NOMO-1 treated with dmso at 0.1 percent for 144 hours (cell line): ENCODE results near the gene IMPDH1.

Experiments
- DNase-seq: peaks from one replicate; lab custom pipeline; 2025; ENCODE audit not compliant: unreplicated experiment; lab: John Stamatoyannopoulos, UW

The IMPDH1 gene

DNA sequence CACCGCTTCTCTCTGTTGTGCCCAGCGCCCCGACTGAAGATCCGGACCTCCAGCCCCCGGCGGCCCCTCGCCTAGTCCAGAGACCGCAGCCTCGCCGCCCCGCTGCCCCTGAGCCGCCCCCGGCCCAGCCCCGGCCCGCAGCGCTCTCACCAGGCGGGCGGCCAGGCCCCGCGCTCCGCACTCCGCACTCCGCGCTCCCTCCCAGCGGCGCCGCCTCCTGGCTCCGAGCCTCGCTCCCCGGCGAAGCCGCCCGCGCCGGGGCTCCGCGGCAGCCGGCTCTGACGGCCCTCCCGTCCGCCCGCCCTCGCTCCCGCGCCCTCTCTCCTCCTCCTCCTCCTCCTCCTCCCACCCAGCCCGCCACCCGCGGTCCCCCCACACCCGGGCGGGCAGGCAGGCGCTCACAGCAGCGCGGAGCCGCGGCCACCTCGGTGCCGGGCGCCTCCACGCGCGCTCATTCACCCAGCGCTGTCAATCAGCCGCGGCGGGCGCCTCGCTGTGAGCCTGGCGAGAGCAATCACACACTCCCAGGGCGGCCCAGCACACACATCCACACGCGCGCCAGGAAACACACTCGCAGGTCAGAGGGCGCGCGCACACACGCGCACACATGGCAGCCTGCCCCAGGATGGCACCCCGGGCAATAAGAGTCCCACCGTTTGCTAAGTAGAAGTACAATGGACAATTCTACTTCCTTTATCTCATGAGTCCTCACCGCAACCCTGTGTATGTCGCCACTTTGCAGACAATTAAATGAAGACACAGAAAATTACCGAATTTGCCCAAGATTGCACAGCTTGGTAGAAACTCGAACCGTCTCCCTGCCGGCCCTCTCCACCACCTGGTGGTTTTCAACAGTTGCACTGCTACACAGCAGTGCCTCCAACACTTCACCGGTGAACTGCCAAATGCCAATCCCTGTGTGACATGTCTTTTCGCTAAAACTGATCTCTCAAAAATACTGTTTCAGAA, 48.1 kb downstream of the IMPDH1 start, which contains the start of gene PRRT4:
TSS of gene PRRT4 (minus strand) at position 280 of the 969 bp plus-strand sequence.
- peak; percentile 39 for DNase-seq

DNA sequence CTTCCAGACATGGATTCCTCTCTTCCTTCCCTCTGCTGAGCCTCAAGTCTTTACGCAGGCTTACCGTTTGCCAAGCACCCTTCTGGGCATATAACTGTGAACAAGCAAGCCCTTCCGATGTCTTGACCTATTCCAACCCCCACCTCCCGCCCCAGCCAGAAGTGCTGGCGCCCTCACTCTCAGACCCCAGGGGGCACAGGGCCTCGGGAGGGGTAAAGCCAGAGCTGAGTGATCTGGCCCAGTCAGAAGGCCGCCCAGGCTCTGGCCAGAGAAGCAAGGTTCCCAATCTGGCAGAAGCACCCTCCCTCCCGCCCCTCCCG, 49.5 kb downstream of the IMPDH1 start:
- DNase-seq: no peak

DNA sequence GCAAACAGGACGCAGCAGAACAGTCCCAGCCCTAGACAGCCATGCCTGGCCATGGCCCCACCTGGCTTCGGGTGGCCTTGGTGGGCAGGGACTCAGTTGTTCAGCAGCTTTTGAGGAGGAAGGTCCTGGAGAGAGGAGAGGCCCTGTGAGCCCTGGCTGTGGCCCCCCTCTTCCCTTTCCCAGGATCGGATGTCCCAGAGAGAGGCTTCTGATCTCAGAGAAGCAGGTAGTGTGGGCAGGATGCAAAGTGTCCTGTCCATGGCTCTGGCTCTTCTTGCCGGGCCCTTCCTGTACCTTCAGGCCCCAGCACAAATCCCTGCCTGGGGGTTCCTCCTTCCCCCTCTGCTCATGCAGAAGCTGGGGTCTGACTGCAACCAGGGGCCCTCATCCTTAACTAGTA, 49.8 kb downstream of the IMPDH1 start:
- DNase-seq: no peak

DNA sequence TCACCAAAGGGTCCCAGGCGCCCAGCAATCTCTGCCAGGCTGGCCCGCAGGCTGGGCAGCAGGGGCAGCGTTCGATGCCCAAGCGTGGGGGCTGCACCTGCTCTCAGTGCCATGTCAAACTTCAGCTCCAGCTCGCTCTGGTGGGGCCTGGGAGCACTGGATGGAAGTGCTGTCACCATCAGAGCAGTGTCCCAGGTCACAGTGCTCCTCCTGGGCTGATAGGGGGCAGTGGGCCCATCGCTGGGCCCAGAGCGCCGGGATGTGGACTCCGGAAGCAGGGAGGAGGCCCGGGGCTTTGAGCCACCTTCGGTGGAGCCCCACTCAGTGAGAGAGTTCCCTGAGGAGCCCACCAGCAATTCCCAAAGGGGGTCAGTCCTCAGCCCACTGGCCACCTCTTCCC, 50.4 kb downstream of the IMPDH1 start:
- no peak for DNase-seq

DNA sequence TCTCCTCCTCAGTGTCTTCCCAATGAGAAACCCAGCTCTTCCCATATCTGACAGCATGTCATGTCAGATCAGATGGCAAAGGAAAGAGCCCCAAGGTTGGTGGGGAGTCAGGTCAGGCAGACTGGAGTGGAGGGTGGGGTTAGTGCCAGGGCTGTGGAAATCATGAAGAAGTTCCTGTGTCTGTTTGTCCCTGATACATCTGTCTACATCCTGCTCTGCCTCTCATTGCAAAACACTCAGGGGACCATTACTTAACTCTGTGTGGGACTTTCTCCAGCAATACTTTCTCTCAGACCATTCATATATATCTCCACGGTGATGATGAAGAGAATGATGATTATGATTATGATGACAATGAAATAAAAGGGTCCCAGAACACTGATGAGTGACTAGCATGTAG, 51.5 kb downstream of the IMPDH1 start:
- no peak for DNase-seq

DNA sequence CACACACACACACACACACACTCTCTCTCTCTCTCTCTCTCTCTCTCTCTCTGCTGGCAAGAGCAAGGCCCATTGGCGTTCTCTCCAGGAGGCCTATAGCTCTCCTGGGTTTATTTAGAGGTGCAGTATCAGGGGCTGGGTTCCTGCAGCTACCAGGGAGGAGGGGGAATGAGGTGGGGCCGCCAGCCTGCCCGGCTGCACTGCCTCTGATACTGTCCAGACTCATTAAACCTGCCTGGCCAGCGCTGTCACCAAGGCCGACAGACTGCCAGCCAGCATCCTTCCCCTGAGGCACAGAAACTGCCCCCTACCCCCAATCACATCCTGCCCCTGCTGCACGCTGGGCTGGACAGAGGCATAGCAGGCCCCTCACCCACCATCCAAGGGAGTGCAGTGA, 52.6 kb downstream of the IMPDH1 start:
- no peak for DNase-seq

DNA sequence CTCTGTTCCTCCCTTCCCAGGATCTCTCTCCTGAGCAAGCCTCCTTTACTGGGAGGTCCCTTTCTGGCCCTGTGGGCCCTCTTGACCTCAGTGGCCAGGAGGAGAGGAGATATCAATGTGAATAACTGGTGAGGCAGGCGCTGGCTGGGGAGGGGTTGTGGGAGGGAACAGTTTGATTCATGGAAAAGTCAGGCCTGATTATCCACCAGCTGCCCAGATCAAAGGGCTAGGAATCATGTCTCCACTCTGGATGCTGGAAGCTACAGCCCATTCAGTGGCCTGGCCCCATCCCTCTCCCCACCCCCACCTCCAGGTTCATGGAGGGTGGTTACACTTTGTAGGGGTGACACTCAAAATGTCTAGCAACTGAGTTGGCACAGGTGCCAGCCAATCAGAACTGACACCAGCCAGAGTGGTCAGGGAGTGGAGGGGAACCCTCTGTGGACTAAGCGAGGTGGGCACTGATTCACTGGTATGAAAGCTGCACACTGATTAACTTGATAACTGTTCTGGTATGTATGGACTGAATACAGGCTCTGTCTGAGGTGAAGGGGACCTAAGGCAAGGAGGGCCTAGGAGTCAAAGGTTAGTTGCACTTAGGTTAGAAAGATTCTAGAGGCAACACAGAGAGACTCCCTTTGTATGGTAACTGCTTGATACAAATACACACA, 53.1 kb downstream of the IMPDH1 start:
- no peak for DNase-seq

DNA sequence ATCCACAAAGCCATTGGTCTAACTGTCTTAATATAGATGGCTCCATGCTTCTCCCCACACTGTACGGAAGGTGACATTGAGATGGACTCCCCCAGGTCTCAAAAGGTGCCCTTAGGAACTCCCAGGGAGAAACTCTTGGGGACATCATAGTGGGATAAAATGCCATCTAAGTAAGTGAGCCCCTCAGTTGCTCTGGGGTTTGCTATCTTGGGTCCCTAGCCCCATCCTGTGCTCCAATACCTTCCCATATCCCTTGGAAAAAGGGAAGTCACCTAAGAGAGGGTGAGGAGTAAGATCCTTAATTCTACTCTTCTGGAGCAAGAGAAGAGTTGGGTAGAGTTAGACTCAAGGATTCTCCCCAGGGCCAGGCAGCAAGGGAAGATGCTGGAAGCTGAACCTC, 56.2 kb downstream of the IMPDH1 start:
- DNase-seq: no peak

DNA sequence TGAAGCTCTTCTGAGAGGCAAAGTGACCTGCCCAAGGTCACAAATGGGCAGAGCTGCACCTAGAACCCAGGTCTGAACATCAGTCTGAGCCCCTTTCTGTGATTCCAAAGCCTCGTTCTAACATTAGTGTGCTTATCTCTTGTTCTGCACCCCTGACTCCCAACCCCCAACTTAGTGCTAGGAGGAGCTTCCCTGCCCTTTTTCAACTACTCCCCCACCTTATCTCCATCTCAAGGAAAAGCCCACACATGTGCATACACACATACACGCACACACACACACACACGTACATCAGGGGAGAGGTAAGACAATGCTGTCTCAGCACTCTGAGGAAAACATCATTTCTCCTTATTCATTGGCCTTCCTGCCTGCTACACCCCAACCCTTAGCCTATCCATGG, 56.6 kb downstream of the IMPDH1 start:
- no peak for DNase-seq

DNA sequence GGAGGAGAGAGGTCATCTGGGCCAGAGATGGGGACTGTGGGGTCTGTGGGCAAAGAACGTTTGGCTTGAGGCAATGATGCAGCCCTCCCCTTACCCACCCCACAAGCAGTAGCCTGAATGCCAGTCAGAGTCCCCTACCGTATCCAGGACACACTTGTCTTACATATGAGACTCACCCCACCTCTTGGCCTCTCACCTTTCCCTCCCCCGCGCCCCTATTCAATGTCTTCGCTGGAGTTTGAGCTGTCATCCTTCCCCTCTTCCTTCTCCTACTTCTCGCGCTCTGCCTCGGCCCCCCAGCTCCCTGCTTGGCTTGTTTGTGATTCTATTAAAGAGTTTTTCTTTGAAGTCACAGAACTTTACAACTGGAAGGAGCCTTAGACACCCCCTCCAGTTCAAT, 57.1 kb downstream of the IMPDH1 start:
- no peak for DNase-seq

DNA sequence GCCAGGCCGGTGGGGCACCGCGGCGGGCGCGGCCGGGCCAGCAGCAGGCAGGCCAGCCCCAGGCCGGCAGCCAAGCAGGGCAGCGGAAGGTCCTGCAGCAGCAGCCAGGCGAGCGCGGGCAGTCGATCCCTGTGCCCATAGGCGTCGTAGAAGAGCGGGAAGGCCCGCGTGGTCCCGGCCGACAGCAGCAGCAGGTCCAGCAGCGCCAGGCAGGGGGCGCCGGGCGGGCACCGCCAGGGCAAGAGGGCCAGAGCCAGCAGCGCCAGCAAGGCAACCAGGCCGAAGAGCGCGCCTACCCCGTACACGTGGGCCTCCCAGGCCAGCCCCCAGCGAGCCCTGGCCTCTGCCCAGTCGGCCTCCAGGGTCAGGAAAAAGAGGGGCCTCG, 57.6 kb downstream of the IMPDH1 start:
- no peak for DNase-seq

DNA sequence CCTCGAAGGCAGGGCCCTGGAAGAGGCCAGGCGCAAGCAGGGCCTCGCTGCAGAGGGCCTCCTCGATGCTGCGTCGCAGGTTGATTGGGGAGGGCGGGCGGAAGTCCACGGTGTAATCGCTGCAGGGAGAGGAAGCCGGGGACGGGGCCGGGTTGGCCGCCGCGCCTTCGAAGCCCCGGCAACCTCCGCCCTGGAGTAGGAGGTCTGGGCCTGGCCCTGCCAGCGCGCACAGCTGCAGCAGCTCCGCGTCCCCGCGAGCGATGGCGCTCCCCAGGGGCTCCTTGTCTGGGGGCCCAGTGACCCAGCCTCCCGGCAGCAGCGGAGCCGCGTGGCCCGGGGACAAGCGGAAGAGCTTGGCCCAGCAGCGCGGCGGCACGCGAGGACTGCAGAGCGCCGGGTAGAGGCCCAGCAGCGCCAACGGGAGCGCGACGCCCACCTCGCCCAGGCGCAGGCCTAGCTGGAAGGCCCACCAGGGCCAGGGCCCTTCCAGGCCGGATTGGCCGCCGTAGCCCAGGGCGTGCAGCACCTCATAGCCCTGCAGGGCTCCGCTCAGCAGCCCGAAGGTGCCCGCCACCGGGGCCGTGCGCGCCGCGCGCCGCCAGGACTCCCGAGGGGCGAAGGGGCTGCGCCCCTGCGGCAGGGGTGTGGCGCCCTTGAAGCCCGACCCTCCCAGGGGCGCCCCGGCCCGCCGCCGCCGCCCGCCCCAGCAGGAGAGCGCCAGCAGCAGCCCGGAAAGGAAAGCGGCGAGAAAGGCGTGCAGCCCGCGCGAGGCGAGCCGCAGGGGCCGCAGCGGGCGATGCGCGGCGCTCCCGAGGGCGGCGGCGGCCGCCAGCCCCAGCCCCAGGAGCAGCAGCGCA, 58.3 kb downstream of the IMPDH1 start:
- no peak for DNase-seq

DNA sequence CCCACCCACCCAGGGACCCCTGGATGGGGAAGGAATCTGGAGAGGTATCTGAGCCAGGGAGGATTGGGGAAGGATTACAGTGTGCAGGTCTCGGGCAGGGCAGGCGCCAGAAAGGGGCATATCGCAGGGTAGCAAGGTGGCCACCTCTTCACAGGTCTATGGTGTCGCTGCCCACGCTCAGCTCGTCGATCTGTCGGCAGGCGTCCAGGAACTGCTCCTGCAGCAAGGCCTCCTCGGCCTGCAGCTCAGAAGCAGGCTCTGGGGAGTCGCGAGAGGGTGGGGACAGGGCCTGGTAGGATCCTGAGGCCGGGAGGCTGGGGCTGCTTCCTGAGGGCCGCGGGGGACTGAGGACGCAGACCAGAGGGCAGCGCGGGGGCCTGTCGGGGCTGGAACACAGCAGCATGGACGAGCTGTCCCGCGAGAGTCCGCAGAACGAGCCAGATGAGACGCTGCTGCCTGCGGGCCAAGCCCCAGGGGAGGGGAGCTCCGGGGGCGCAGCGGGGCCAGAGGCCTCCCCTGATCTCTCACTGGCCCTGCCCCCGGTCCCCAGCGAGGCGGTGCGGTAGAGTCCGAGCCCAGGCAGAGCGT, 59.0 kb downstream of the IMPDH1 start:
- no peak for DNase-seq

DNA sequence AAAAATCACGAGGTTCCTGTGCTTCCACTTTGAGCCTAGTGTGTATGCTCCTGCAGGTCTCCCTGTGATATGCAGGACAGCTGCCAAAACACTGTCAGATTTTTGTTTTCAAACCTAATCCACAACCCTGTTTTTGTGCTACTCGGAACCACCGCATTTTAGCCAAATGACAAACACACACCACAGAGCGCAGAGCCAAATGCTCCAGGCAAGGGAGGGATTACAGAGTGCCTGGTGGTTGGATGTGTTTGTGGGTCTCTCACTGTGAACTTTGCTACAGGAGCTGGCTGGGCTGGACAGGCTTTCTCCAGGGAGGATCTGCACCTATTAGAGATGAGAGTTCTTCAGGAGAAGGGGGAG, 60.3 kb downstream of the IMPDH1 start:
- no peak for DNase-seq

DNA sequence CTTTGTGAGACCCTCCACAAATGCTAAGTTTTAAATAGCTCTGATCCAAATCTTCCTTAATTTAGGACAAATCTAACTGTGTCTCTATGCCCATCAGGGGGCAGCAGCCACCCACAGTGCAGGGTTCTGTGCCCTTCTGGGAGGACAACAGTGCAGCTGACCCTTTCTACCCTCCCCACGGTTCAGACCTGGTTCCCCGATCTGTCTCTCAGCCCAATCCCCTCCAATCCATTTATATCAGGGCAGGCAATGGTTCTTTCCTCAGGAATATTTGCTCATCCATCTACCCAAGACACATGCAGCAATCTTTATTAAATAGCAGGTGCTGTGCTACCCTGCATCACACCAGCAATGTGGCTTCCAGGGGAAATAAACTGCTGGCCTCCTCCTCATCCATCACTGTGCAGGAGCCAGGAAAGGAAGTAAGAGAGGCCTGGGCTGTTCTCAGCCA, 62.1 kb downstream of the IMPDH1 start:
- no peak for DNase-seq

DNA sequence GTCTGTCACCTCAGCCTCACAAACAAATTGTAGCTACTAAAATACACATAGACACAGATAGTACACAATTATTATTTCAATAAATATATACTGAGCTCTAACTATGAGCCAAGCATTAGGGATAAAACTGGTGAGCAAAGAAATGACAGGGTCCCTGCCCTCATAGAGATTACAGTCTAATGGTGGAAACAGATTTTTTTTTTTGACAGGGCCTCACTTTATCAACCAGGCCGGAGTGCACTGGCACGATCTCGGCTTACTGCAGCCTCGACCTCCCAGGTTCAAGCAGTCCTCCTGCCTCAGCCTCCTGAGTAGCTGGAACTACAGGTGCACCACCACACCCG, 65.4 kb downstream of the IMPDH1 start:
- DNase-seq: no peak

DNA sequence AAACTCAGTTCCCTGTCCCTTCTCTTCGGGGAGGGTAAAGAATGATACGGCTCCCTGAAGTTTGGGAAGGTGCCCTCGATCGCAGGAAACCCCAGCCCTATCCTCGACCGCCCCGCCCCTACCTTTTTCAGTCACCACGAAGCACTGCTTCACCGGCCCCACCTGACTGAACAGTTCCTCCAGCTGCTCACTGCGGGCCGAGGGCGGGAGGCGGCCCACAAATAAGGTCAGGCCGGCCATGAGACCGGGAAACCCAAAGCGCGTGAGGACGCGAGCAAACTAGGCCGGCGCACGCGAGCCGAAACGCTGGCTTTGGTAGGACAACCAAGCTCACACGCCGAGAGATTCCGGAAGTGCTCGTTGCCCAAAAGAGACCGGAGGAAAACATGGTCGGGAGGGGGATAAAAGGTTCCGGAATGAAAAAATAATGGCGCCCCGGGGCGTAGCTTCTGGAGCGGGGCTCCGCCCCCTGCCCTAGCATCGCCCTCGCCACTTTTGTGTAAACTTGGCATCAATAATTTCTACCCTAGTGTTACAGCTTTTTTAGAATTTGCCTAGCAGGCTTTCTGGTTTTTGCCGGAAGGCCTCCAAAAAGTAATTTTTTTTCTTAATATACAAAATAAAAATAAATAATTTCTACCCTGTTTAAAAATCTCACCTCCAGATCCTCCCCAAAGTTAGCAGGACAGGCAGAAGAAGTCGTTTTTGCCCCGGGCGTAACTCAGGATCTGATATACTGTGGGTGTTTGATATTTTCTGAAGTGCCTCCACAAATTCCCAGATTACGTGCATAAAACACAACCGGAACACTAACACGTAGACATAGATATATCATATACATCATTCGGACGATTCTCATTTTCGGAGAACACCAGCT, 66.0 kb downstream of the IMPDH1 start, which contains the start of gene RBM28:
TSS of gene RBM28 (minus strand) at position 355 of the 877 bp plus-strand sequence. CDS start at position 240, 115 bp downstream.
- peak; percentile 78 for DNase-seq
